Measurements from ENCODE around the gene HOXA10. TPM values are rescaled to one million over a fixed set of nuclear protein-coding genes. Genes with fewer than 3 reads are reported as not detected.

HOXA10 gene
- total RNA-seq, 3 donors from 2014 or later: 2.3 to 21.1 (median 5.2) TPM

DNA sequence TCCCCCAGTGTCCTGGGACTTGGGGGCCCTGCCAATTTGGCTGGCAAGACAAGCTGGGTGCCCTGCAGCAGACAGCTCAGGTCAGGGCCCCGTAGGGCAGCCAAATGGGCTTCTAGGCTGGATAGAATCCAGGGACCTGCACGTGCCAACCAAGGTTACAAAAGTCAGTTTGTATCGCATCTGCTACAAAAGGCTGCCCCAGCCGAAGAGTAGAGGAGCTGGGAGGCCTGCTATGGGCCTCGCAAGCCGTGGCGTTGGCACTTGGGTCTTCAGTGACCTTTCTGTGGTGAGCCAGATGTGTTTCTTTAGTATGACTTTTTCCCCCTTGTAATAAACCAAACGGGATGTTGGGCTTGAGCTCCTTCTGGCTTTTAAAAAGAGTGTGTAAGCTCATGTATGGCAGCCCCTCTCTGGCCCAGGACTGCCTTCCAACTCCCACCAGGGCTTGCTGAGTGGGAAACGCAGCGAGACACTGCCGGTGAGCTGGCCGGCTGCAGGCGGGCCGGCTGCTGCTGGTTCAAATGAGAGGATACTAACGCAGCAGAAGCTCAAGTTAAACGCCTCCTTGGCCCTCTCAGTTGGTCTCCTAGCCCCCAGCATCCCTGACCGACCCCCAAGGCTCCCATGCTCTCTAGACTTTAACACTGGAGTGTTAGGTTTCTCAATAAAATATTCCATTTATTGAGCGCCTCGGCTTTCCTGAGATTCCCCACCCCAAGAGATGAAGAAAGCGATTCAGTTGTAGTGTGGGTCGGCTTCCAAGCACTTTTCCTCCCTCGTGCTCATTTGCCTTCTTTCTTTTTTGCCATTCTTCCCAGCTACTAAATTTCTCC, 3.1 kb upstream of the HOXA10 start:
- Histone ChIP-seq H3K27ac (no peak overlapping the region), H3K4me3 (peak overlapping the region in 1 of 3 donors; percentile 15), H3K9me3 (no peaks in the 10 kb centered on the region), H3K36me3 (no peaks in the 10 kb centered on the region), H3K4me1 (no peaks in the 10 kb centered on the region), H3K27me3 (peaks cover 8 to 78% of the 10 kb centered on the region in 2 donors)
- TF ChIP-seq, protein P1, sequence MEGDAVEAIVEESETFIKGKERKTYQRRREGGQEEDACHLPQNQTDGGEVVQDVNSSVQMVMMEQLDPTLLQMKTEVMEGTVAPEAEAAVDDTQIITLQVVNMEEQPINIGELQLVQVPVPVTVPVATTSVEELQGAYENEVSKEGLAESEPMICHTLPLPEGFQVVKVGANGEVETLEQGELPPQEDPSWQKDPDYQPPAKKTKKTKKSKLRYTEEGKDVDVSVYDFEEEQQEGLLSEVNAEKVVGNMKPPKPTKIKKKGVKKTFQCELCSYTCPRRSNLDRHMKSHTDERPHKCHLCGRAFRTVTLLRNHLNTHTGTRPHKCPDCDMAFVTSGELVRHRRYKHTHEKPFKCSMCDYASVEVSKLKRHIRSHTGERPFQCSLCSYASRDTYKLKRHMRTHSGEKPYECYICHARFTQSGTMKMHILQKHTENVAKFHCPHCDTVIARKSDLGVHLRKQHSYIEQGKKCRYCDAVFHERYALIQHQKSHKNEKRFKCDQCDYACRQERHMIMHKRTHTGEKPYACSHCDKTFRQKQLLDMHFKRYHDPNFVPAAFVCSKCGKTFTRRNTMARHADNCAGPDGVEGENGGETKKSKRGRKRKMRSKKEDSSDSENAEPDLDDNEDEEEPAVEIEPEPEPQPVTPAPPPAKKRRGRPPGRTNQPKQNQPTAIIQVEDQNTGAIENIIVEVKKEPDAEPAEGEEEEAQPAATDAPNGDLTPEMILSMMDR (IDR thresholded peaks at IDR 0.05): no peak
- TF ChIP-seq POLR2A (IDR thresholded peaks at IDR 0.05): no peak
- TF ChIP-seq POLR2AphosphoS5 (IDR thresholded peaks at IDR 0.05): no peak
- intact Hi-C loops (cut with DNase I; ENCODE audit: low total_unique reads): loop anchor here (10.0 kb wide), 1 partner anchor 1322 kb away; no protein-coding TSS in a partner anchor
- no peak for DNase-seq (ENCODE audit: low spot score in 2 of 2)

DNA sequence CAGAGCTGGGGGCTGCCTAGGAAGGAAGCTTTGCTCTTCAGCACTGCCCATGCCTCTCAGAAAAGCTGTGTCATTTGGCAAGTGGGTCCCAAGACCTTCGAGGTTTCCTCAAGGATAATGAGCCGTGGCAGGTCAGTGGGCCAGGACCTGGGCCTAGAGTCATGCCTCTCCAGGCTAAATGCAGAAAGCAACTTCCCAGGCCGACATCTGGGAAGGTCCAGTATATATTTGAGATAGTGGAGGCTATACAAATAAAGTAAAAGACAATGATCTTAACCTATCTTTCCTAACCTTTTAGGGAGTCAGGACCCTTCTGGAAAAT, 2.4 kb upstream of the HOXA10 start:
- Histone ChIP-seq H3K36me3 (no peaks in the 10 kb centered on the region), H3K27ac (no peak overlapping the region), H3K27me3 (peaks cover 3 to 71% of the 10 kb centered on the region in 2 donors), H3K4me3 (peak overlapping the region in 1 of 3 donors; percentile 19), H3K4me1 (no peaks in the 10 kb centered on the region), H3K9me3 (no peaks in the 10 kb centered on the region)
- TF ChIP-seq, protein P1 (IDR thresholded peaks at IDR 0.05): no peak
- TF ChIP-seq POLR2AphosphoS5 (IDR thresholded peaks at IDR 0.05) (no peak), POLR2A (IDR thresholded peaks at IDR 0.05) (no peak)
- DNase-seq (ENCODE audit: low spot score in 2 of 2): no peak
- intact Hi-C loops (cut with DNase I; ENCODE audit: low total_unique reads): loop anchor here (10.0 kb wide), 1 partner anchor 1322 kb away; no protein-coding TSS in a partner anchor

DNA sequence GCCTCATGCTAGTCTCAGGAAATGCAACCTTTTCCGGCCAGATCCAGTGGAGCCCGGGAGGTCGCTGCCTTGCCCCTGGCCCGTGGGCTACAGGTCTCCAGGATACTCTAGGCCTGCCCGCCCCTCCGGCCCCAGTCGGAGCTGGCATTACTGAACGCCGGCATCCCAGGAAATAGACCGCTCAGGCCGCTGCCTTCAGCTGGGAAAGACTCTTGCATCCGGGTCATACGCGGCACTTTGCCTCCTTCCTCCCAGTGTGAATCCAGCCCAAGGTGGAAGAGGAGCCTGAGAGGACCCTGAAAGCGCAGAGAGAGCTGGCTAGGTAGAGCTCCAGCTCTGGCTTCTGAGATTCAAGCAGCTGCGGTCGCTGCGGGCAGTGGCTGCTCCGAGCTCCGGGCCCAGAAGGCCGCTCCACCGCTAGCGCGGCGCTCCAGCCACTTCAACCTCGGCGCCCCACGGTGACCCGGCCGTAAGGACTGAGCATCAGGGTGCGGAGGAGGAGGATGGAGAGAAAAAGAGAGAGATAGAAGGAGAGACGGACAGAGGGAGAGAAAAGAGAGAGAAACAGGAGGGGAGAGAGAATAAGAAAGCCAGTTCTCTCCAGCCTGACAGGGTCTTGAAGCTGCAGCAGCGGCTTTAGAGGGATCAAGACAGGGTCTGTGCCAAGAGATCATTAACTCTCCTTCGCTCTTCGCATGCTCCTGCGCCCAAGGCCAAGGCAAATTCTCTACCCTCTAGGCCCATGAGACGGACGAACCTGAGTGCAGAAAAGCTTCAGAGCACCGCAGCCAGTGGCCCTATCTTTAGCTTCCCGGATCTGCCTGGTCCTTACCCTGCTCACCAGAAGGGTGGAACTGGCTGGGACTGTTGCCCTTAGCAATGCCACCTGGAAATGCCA, 1.8 kb upstream of the HOXA10 start:
- no peaks in the 10 kb centered on the region for H3K36me3 ChIP-seq
- no peak overlapping the region for H3K27ac ChIP-seq
- DNase-seq (ENCODE audit: low spot score in 2 of 2): peak in 1 of 2 donors; percentile 49
- H3K4me3 ChIP-seq: peak overlapping the region in 1 of 3 donors; percentile 19
- no peaks in the 10 kb centered on the region for H3K9me3 ChIP-seq
- peaks cover 5 to 67% of the 10 kb centered on the region in 2 donors for H3K27me3 ChIP-seq
- H3K4me1 ChIP-seq: no peaks in the 10 kb centered on the region
- TF ChIP-seq POLR2A (IDR thresholded peaks at IDR 0.05): no peak
- TF ChIP-seq, protein P1 (IDR thresholded peaks at IDR 0.05): no peak
- no peak for TF ChIP-seq POLR2AphosphoS5 (IDR thresholded peaks at IDR 0.05)
- intact Hi-C loops (cut with DNase I; ENCODE audit: low total_unique reads): loop anchor here (10.0 kb wide), 1 partner anchor 1321 kb away; no protein-coding TSS in a partner anchor

DNA sequence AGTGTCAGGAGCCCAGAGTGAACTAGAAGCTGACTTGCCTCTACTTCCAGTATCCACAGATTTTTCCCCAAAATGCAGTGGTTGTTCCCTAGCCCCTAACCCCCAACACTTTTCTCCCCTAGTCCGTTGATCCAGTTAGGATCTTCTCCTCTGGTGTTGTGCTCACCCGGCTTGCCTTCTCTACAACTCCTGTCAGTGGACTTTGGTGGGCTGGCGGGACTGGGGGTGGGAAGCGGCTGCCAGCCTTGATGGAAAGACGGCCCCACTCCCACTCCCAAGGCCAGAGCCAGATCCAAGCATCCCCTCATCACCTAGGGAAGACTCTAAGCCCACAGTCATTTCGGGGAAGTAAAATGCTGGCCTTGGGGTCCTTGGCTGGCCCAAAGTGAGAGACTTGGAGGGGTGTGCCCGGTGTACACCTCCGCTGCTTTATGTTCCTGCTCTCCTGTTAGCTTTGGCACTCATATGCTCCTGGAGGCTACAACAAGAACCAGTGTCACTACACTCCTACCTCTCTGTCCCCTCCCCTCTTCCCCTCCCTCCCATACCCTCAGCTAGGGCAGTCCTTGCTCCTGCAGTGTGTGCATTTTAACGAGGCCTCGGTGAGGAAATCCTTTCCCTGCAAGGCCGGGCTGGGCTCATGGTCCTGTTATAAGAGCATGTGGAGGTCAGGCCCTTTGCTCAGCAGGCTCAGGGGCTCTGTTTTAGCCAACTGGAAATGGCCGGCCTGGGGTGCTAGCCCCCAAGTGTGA, 930 bp upstream of the HOXA10 start:
- Histone ChIP-seq H3K27me3 (peaks cover 4 to 67% of the 10 kb centered on the region in 2 donors), H3K27ac (no peak overlapping the region), H3K36me3 (no peaks in the 10 kb centered on the region), H3K4me3 (peak overlapping the region in 2 of 3 donors; percentile 62 to 76), H3K9me3 (no peaks in the 10 kb centered on the region), H3K4me1 (no peaks in the 10 kb centered on the region)
- DNase-seq (ENCODE audit: low spot score in 2 of 2): peak in 1 of 2 donors; percentile 42
- intact Hi-C loops (cut with DNase I; ENCODE audit: low total_unique reads): loop anchor here (10.0 kb wide), 1 partner anchor 1320 kb away; no protein-coding TSS in a partner anchor
- TF ChIP-seq POLR2AphosphoS5 (IDR thresholded peaks at IDR 0.05): no peak
- no peak for TF ChIP-seq POLR2A (IDR thresholded peaks at IDR 0.05)
- TF ChIP-seq, protein P1 (IDR thresholded peaks at IDR 0.05): no peak

All from breast epithelium (tissue), 4 donors.